Lung (tissue), 12 donors: ENCODE measurements around the gene KLHL21. TPM values are rescaled to one million over a fixed set of nuclear protein-coding genes. Genes with fewer than 3 reads are reported as not detected.
A peak's percentile ranks its signal among the peaks of the same experiment; 100 is the strongest.
"Not testable (repeated sequence)": the region's sequence is repeated elsewhere in the genome, so short reads cannot be mapped to it uniquely, and the experiment has no call there.

Experiments used
- ATAC-seq: fragments of 200-7000 bp; cut with Tn5 transposase; one replicate; pipeline ENCODE4 v1.9.1; 2020; ENCODE audit warnings: moderate number of reproducible peaks; ENCODE audit not compliant: insufficient read depth, low FRiP score
- DNase-seq, 3 donors: peaks; one replicate each; pipeline ENCODE4 v3.0.0-alpha.2; 2013 to 2017
- H3K27ac ChIP-seq, 2 donors: one replicate each; pipeline ENCODE4 v1.5.1; 2013; ENCODE audit warnings: mild to moderate bottlenecking in 2 of 2, moderate library complexity in 2 of 2, control low read depth in 1 of 2, inconsistent platforms in 1 of 2, low read depth in 1 of 2, low read length in 1 of 2
- H3K27me3 ChIP-seq, 3 donors: one replicate each; pipeline ENCODE4 v1.5.1; 2013; ENCODE audit warnings: low read length in 2 of 3; ENCODE audit not compliant: control insufficient read depth in 3 of 3, insufficient read depth in 3 of 3
- H3K36me3 ChIP-seq, 4 donors: one replicate each; pipeline ENCODE4 v1.5.1; 2013; ENCODE audit warnings: low read length in 4 of 4, mild to moderate bottlenecking in 1 of 4, moderate library complexity in 1 of 4; ENCODE audit not compliant: control insufficient read depth in 4 of 4, insufficient read depth in 4 of 4
- H3K4me1 ChIP-seq, 5 donors: one replicate each; pipeline ENCODE4 v1.5.1; 2013; ENCODE audit warnings: low read length in 5 of 5, mild to moderate bottlenecking in 2 of 5, moderate library complexity in 1 of 5; ENCODE audit not compliant: control insufficient read depth in 5 of 5, insufficient read depth in 5 of 5
- H3K4me3 ChIP-seq: one replicate; pipeline ENCODE4 v1.5.1; 2013; ENCODE audit warnings: mild to moderate bottlenecking, control low read depth, moderate library complexity
- H3K9ac ChIP-seq, 2 donors: one replicate each; pipeline ENCODE4 v1.5.1; 2013; ENCODE audit warnings: low read length in 2 of 2, control low read depth in 1 of 2; ENCODE audit not compliant: insufficient read depth in 1 of 2
- H3K9me3 ChIP-seq, 4 donors: one replicate each; pipeline ENCODE4 v1.5.1; 2013; ENCODE audit warnings: low read length in 3 of 4, mild to moderate bottlenecking in 1 of 4, moderate library complexity in 1 of 4; ENCODE audit not compliant: control insufficient read depth in 4 of 4, insufficient read depth in 3 of 4
- WGBS, 2 donors: extraction: QIAGEN DNeasy Blood & Tissue Kit; methylation state at CpG; one replicate each; pipeline ENCODE4 v1.1.7; 2013; 5-methylcytosine and 5-hydroxymethylcytosine counted together
- polyA plus RNA-seq, 2 donors: library from polyadenylated mRNA; stranded (reverse); fragments of 200-250 nt; gene quantifications; one replicate each; pipeline ENCODE4 v1.2.1, GENCODE V29; 2013
- total RNA-seq, 2 donors: library from RNA; depleted of rRNA in 1 of 2; stranded (reverse); fragments of >200 nt in 1 of 2; gene quantifications; one replicate each; pipeline ENCODE4 v1.2.1, GENCODE V29; 2014 to 2021
- TF ChIP-seq, protein P1 (sequence below): IDR thresholded peaks from 2 replicates; pipeline ENCODE4 v1.5.1; 2012; ENCODE audit warnings: mild to moderate bottlenecking; ENCODE audit errors: control extremely low read depth, extremely low read depth
- donor health status: control.
- donor health status: control.
- donor health status: Bipolar disorder and iron deficiency.
- donor health status: healthy.
- donor health status: DM: yes; HTN: yes; CAD: no.

KLHL21 gene
- total and polyA plus RNA-seq, 4 donors = 9.2 to 31.3 (median 19.7) TPM

DNA sequence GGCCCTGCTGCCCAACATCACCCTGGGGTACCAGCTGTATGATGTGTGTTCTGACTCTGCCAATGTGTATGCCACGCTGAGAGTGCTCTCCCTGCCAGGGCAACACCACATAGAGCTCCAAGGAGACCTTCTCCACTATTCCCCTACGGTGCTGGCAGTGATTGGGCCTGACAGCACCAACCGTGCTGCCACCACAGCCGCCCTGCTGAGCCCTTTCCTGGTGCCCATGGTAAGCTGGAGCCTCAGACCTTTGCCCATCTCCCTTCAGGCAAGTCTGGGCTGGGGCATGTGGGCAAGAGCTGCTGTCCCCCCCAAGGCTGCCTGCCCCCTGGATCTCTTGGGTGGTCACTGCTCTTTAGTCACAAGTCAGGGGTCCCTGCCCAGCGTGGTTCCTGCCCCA, 31.7 kb downstream of the KLHL21 start:
- H3K4me1 ChIP-seq = no peaks in the 10 kb centered on the region
- H3K27me3 ChIP-seq = no peaks in the 10 kb centered on the region
- H3K4me3 ChIP-seq = no peak overlapping the region
- ATAC-seq (no peak), DNase-seq (no peak)
- WGBS, 2 donors = 68 to 80% methylated on average over 5 of the region's 5 CpGs
- H3K9ac ChIP-seq = no peak overlapping the region
- peaks cover 0 to 11% (median 0%) of the 10 kb centered on the region in 4 donors for H3K9me3 ChIP-seq
- TF ChIP-seq, protein P1, sequence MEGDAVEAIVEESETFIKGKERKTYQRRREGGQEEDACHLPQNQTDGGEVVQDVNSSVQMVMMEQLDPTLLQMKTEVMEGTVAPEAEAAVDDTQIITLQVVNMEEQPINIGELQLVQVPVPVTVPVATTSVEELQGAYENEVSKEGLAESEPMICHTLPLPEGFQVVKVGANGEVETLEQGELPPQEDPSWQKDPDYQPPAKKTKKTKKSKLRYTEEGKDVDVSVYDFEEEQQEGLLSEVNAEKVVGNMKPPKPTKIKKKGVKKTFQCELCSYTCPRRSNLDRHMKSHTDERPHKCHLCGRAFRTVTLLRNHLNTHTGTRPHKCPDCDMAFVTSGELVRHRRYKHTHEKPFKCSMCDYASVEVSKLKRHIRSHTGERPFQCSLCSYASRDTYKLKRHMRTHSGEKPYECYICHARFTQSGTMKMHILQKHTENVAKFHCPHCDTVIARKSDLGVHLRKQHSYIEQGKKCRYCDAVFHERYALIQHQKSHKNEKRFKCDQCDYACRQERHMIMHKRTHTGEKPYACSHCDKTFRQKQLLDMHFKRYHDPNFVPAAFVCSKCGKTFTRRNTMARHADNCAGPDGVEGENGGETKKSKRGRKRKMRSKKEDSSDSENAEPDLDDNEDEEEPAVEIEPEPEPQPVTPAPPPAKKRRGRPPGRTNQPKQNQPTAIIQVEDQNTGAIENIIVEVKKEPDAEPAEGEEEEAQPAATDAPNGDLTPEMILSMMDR = no peak
- no peak overlapping the region for H3K27ac ChIP-seq
- no peaks in the 10 kb centered on the region for H3K36me3 ChIP-seq

DNA sequence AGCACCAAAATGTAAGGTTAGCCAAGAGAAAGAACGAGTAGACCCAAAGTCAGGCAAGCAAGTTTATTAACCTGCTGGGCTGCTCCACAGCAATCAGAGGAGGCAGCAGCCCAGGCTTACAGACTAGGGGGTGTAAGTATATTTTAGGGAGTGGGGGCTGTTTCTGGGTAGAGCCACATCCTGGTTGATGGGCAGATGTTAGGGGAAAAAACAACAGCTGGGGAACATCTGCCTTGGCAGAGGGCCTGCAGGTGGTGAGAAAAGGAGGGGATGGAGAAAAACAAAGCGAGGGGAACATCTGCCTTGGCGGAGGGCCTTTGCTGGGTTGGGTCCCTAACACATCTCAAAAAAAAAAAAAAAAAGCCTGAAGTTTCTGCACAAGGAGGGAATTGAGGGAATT, 32.6 kb downstream of the KLHL21 start:
- Histone ChIP-seq H3K4me1 (no peaks in the 10 kb centered on the region), H3K9ac (no peak overlapping the region), H3K4me3 (no peak overlapping the region), H3K27ac (no peak overlapping the region), H3K36me3 (no peaks in the 10 kb centered on the region), H3K9me3 (peaks cover 0 to 11% (median 0%) of the 10 kb centered on the region in 4 donors), H3K27me3 (peaks cover 0 to 5% (median 0%) of the 10 kb centered on the region in 3 donors)
- ATAC-seq (no peak), DNase-seq (no peak)
- 78 to 88% methylated on average over 3 of the region's 3 CpGs for WGBS, 2 donors
- TF ChIP-seq, protein P1 = no peak

GRCh38 chr1:6569033-6569432, 33.6 kb downstream of the KLHL21 start:
- Histone ChIP-seq H3K27me3 (peaks cover 0 to 7% (median 0%) of the 10 kb centered on the region in 3 donors), H3K4me1 (no peaks in the 10 kb centered on the region), H3K9ac (no peak overlapping the region), H3K9me3 (peaks cover 0 to 11% (median 0%) of the 10 kb centered on the region in 4 donors), H3K36me3 (no peaks in the 10 kb centered on the region), H3K27ac (no peak overlapping the region), H3K4me3 (no peak overlapping the region)
- TF ChIP-seq, protein P1 = no peak
- WGBS, 2 donors = 92 to 95% methylated on average over 11 of the region's 11 CpGs
- DNase-seq = no peak
- ATAC-seq = no peak

GRCh38 chr1:6560267-6560666, 42.4 kb downstream of the KLHL21 start:
- WGBS, 2 donors = 67 to 69% methylated on average over 9 of the region's 9 CpGs

GRCh38 chr1:6559161-6559560, 43.5 kb downstream of the KLHL21 start:
- DNase-seq = not testable (repeated sequence)

More at GRCh38 chr1:6560267-6560666, 42.4 kb downstream of the KLHL21 start:
- H3K4me3 ChIP-seq = no peak overlapping the region
- no peak overlapping the region for H3K9ac ChIP-seq
- ATAC-seq = no peak
- H3K9me3 ChIP-seq = no peaks in the 10 kb centered on the region
- TF ChIP-seq, protein P1 = no peak
- no peak overlapping the region for H3K27ac ChIP-seq
- no peaks in the 10 kb centered on the region for H3K4me1 ChIP-seq
- peak; percentile 62 to 63 (median 63) for DNase-seq
- H3K27me3 ChIP-seq = peaks cover 0 to 12% (median 0%) of the 10 kb centered on the region in 3 donors
- no peaks in the 10 kb centered on the region for H3K36me3 ChIP-seq

More at GRCh38 chr1:6559161-6559560, 43.5 kb downstream of the KLHL21 start:
- H3K4me1 ChIP-seq, H3K4me3 ChIP-seq, H3K27ac ChIP-seq, ATAC-seq, H3K9me3 ChIP-seq, H3K9ac ChIP-seq, H3K27me3 ChIP-seq, H3K36me3 ChIP-seq: not testable (repeated sequence)
- 93% methylated on average over 11 of the region's 11 CpGs for WGBS, 2 donors
